Stimulated activated CD4-positive, alpha-beta T cell treated with anti-CD3 and anti-CD28 coated beads, Interleukin-4, amount 100 ng/mL, for 24 hours (primary cell): Measurements from ENCODE around the gene ST6GAL1.
"Not testable (repeated sequence)": the region's sequence is repeated elsewhere in the genome, so short reads cannot be mapped to it uniquely, and the experiment has no call there.

Experiments used
- DNase-seq: peaks from one replicate; pipeline ENCODE4 v3.0.0-alpha.2; 2020

Gene ST6GAL1

DNA sequence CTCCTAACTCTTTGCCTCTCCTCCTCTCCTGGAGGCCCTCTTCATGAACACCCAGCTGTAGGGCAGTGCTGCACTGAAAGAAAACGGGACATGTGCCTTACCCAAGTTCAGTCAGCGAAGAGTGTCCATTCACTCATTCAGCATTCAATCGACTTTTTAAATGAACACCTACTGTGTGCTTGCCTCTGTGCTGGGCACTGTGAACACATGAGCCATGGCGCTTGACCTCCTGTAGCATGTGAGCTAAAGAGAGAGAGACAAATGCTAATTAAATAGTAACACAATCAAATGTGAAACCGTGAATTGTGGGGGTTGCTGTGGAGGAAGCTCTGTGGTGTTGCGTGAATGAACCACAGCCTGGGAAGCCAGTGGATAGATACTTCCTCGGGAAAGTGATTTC lies 43.4 kb downstream of the ST6GAL1 start:
- no peak for DNase-seq

DNA sequence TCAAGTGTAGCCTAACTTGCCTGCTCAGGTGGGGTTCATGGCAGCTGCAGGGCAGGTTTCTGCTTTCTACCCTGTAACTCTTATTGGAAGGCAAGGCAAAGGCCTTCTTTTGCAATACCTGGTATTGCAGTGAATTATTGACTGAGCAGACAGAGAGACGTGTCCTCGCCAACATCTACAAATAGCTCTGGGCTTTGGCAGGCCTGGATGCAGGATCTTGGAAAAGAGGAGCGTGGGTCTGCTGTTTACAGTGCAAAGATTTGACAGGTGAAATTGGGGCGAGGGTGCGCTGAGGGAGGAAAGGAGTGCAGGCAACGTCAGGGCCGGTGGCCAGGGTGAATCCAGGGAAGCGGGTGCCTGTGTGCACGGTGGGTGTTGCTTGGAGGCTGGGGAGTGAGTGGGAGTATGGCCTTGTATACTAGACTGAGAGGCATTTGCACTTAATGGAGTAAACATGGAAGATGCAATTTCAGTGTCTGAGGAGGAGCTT lies 44.5 kb downstream of the ST6GAL1 start:
- DNase-seq, result no peak

DNA sequence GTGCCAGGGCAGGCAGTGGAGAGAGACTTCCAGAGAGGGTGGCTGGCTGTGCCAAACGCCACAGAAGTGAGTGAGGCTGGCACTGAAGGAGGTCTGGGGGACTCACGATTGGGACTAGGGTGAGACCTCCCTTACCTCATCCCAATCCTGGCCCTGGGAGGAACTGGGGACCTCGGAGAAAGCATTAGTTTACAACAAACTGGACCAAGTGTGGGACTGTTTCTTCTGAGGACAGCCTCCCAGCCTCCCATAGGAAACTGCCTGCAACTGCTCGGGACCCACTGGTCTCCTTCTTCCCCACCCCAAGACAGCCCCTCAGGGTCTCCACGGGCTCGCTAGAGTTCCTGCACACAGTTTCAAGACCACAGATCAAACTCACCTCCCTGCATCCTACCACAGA lies 45.4 kb downstream of the ST6GAL1 start:
- DNase-seq, result no peak

DNA sequence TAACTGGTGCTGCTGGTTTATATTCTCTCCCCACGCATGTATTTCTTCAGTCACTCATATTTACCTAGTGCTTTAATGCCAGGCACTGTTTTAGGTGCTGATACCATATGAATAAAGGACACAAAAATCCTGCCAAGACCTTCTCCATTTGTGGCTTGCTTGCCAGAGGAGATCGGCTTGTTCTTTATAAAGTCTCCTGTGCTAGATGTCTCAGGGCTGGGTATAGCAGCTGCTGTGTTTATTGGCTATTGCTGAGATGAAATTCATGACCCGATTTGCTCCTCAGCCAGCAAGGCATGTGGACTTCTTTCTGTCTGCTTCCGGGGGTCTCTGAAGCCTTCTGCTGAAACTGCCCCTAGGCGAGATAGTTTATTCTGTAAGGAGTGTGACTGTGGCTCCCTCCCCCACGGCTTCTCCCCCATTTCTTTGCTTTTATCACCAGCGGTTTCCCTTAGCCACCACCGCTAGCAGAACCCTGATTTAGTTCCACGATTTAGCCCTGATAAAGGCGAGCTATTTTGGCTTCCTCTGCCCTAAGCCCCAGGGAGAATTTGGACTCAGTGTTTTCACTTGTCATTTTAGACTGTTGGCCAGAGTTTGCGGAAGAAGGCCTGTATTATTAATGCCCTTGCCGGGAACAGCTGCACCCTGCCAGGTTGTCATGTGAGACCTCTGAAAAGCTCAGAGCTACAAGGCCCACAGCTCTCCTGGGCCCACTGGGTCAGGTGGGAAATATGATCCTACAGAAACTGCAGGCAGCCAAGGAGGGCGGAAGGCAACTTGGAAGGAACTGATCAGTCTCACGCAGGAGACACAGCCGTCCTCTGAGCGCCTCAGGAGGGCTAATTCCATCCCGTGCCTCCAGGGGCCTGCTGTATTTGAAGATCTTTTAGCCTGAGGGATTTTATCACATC lies 46.8 kb downstream of the ST6GAL1 start:
- DNase-seq, result no peak

DNA sequence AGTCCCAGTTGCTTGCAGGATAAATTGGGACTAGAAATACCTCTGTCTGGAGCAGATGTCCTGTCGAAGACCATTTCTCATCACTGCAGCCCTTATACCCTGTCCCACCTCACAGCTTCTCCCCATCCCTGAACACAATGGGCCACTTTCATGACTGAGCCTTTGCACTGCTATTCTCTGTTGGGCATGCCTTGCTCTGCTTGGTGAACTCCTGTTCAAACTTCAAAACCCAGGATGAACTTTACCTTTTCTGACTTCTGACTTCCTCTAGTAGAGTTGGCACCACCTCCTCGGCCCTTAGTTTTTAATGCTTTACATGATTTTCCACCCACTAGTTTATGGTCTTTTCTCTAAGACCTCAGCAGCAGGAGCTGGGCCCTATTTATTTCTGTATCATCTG lies 48.4 kb downstream of the ST6GAL1 start:
- no peak for DNase-seq

DNA sequence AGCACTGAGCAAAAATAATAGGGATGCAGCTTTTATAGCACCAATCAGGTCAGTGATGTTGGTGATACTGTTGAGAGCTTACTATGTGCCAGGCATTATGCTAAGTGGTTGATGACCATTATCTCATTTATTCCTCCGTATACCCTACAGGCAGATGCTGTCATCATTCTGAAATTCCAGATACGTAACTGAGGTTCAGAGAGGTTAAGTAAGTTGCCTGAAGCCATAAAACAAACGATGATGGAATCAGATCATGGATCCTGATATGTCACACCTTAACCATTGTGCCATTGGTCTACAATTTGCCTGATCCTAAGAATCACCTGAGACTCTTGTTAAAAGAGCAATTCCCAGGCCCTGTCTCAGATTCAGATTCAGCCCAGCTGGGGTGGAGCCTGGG lies 49.5 kb downstream of the ST6GAL1 start:
- DNase-seq, result no peak

DNA sequence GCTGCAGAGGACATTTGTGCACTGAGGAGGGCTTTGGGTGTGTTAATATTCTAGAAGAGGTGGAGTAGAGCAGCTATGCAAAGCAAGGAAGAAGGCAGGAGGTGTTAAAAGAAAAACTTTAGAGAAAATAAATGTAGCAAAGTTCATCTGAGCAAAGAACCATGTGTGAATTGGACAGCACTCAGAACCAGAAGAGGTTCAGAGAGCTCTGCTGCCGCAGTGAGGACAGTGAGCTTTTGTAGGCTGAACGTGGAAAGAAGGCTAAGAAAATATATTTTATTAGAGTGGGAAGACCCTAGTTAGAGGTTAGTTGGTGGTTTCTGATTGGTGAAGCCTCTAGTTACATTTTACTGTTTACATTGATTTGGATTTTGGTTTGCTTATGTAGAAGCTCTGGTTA lies 50.7 kb downstream of the ST6GAL1 start:
- no peak for DNase-seq

DNA sequence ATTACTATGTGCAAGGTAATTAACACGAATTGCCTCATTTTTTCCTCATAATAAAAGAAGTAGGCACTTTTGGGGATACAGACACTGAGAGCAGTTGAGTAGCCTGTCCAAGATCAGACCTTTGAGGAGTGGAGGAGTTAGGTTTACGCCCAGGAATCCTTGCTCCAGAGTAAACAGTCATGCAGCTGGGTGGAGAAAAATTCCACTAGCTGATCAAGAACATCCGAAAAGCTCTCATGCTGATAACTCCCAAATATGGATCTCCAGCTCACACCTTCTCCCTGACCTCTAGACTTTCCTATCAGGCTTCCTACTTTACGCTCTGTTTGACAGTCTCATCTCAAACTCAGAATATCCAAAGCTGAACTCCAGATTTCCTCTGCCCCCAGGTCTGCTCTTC lies 53.3 kb downstream of the ST6GAL1 start:
- no peak for DNase-seq

DNA sequence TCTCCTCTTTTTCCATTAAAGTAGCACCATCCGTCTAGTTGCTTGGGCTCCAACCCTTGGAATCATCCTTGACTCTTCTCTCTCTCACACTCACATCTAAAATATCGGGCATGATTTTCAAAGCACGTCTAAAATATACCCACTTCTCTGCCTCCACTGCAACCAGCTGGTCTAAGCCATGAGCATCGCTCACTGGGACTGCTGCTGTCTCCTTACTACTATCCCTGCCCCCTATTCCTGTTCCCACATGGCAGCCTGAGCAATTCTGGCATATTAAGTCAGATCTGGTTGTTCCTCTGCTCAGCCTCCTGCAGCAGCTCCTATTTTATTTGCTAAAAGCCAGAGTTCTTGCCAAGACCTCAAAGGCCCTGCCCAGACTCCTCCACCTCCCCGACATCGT lies 53.7 kb downstream of the ST6GAL1 start:
- DNase-seq, result no peak

DNA sequence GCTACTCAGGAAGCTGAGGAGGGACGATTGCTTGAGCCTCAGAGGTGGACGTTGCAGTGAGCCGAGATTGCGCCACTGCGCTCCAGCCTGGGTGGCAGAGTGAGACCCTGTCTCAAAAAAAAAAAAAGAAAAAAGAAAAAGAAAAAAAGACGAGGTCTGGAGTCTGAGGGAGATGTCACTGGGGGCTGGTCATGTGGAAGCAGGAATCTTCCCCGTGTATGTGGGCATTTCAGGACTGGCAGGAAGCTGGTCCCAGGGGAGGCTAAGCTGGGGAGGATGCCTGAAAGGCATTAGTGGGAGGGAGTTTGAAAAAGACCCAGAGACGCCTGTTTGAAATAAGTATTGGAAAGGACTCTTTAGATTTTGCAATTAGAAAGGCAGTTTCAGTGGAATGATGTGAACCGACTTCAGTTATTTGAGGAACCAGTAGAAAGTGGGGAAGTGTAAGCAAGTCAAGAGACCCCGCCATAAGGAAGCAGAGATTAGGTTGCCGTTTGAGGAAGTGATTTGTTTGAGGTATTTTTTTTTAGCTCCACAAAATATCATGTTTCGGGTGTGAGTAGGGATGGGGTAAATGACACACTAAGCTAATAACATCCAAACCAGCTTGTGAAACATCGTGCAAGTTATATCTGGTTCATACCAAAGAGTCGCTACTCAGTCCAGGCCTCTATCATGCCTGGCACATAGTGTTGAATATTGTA lies 55.5 kb downstream of the ST6GAL1 start:
- no peak for DNase-seq

DNA sequence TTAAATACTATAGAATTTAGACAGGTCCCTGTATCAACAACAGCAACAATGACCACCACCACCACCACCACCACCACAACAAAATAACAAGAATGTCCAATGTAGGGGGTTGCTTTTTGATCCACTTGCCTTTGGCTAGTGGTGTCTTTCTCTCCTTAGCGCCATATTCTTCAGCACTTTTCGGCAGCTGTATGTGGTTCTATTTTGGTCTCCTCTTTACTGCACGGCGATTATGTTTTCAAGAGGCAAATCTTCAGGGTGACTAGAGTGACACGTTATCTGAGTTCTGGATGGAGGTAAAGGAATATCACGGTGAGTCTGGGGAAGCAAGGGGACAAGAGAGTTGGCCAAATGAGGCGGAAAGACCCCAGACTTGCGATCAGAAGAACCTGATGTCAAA lies 56.1 kb downstream of the ST6GAL1 start:
- DNase-seq, result no peak

DNA sequence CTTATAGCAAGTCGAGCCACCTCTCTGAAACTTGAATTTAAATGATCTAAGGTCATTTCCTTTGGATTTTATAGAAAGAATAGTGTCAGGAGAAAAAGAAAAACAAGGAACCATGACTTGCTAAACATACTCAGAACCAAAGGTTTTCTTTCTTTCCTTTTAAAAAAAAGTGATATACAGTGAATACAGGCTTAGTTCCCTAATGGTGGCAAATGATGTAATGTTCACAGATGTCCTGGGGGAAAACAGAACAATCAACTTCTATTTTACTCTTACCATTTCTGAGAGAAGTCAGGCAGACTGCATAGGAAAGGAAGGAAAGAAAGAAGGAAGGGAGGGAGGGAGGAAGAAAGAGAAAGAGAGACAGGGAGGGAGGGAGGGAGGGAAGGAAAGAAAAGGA lies 56.5 kb downstream of the ST6GAL1 start:
- no peak for DNase-seq

DNA sequence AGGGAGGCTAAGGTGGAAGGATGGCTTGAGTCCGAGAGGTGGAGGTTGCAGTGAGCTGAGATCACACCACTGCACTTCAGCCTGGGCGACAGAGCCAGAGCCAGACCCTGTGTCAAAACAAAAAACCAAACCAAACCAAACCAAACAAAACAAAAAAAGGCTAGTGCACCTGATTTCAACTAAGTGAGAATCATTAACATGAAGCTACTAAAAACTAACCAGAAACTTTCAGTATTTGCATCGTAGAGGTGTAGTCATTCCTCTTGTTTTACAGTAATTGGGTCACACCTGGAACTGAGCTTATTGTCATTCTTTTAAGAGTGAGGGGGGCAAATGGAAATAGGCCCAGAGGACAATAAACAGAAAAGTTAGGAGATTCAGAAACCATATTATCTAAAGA lies 58.5 kb downstream of the ST6GAL1 start:
- DNase-seq, result no peak

DNA sequence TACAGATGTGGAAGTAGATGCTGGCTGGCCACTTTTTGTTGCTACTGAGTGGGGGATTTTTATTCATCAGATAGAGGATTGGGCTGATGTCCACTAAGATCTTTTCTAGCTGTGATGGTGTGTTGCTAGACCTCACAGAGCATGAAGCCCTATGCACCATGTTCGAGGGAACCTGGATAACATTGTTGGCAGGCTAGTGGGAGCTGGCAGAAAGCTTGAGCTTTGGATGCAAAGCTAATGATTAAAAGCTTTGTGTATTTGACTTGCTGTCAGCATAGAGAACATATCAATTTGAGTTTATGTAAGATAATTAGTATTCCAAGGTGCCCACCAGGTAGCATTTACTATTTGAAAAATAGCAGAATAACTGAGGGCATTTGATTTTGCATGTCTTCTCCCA lies 59.1 kb downstream of the ST6GAL1 start:
- no peak for DNase-seq

DNA sequence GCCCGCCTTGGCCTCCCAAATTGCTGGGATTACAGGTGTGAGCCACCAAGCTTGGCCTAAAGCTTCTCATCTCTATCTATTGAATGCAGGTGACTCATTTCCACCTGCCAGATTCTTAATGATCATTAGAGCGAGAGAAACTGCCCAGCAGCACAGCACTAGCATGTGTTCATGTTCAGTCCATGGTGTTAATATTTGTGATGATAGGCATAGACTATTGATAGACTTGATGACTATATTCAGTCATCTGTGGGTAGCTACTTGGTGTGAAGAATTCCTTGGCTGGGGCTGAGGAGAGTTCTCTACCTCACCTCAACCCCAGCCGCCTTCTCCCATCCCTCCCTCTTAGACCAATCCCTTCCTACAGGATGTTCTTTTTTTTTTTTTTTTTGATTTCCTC lies 60.0 kb downstream of the ST6GAL1 start:
- no peak for DNase-seq

DNA sequence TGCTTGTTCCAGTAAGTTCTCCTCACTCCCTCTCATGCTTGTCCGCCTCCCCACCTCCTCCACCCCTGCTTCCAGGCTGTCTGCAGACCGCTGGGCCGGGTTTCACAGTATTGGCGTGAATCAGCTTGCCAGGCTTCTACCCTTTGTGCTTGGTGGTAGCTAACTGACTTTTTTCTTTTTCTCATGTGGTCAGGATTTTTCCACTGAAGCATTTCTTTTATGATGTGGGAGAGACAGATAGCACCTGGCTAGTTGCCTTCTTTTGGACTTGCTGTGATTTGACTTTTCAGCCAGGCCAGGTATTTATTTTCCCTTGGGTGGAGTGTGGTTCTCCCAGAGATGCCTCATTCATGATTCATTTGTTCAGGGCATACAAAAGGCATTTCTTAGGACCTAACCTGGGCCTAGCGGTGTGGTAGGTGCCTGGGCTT lies 60.6 kb downstream of the ST6GAL1 start:
- no peak for DNase-seq

DNA sequence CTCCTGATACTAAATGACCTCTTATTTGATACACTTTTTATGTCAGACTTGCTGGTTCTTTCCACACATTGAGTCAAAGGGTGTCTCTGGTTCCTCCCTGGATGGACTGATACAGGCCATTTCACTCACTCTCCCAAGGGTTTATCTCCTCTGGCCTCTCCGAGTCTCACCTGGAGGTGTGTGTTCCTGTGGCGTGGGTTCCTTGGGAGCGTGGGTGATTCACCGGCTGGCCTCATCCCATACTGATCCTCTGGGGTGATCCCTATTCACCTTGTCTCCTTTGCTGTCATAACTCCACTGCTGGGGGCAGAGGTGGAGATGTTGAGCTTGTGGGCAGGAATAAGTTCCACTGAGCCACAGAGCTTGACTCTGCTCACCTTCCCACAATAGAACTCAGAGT lies 61.1 kb downstream of the ST6GAL1 start:
- DNase-seq, result no peak

DNA sequence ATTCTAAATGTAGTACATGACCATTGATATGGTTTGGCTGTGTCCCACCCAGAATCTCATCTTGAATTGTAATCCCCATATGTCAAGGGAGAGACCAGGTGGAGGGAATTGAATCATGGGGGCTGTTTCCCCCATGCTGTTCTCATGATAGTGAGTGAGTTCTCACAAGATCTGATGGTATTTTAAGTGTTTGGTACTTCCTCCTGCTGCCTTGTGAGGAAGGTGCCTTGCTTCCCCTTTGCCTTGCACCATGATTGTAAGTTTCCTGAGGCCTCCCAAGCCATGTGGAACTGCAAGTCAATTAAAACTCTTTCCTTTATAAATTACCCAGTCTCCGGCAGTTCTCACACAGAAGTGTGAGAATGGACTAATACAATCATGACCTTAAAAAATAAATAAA lies 61.8 kb downstream of the ST6GAL1 start:
- not testable (repeated sequence) for DNase-seq

DNA sequence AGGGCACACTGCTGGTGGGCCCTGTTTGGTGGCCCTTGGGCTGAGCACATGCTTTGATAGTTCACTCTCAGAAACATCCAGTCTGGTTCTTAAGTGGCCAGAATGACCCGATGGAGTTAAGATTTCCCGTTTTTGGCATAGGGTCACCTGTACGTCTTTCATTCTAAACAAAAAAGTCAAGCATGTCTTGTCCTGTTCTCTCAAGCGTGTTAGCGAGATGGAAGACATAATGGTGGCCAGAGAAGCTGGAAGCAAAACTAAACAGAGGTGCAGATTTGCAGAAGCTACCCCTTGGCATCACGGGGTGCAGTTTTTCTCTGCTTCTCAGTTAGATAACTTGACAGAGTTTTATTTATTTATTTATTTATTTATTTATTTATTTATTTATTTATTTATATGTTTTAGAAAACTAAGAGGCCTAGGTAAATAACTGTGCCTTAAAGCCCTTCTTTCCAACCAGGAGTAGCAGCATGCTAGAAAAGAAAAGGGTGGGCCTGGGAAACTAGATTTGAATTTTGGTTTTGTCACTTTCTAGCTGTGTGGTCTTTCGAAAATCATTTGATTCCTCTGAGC lies 63.0 kb downstream of the ST6GAL1 start:
- no peak for DNase-seq

DNA sequence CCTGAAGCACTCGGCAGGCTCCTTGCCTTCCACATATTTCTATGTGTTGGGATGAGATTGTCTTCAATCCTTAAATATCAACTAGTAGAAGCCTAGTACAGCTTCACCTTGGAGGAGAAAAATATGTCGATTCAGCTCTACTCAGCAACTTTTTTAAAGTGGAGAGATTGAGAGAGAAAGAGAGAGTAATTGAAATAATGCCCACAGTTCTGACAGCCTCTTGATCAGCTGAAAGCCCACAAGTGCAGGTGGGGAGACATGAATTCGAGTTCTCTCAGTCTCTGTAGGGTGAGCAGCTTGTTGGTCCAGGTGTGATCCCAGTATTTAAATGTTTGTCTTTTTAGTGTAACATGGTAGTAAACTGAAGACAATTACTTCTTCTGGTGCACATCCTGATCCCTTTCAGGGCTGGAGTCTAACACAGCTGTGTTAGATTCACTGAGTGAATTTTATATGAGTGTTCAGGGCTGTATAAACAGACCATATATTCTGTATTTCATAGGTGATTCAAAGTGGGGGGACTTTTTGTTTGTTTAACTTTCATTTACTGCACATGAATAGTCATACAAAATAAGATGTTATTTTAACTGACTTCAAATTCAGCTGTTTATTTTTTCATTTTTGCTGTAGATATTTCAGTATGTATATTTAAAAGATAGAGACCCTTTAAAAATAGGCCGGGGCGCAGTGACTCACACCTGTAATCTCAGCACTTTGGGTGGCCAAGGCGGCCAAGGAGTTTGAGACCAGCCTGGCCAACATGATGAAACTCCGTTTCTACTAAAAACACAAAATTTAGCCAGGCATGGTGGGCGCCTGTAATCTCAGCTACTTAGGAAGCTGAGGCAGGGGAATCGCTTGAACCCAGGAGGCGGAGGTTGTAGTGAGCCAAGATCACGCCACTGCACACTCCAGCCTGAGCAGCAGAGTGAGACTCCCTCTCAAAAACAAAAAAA lies 64.0 kb downstream of the ST6GAL1 start:
- no peak for DNase-seq

DNA sequence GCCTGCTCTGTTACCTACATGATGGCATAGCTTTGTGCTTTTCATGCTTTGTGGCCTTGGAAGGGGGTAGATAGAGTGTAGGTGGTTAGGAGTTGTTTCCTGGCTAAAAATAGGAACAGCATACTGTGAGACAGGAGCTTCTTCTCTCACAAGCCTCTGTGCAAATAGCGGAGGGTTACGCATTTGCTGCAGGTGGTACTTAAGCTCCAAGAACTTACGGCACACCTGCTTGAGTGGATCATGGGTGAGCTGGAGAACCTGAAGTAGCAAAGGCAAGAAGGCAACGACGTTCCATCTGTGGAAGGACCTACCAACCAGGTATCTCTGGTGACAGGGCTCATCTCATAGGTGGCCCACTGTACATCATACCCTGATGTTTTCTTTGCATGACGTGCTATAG lies 66.0 kb downstream of the ST6GAL1 start:
- no peak for DNase-seq

DNA sequence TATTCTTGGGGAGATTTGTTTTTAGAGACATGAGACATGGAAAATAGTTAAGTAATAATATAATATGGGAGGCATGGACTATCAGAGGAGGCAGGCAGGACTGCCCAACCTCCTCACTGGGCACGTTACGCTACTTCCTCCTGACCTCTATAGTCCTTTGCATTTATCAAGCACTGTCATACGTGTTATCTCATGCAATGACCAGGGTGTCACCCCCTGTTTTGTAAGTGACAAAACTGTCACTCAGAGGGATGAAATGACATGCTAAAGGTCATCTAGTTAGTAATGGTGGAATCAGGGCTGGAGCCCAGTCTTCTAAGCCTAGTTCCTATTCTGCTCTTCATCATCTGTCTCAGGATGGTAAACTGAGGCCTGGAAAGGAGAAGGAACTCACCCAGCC lies 66.7 kb downstream of the ST6GAL1 start:
- no peak for DNase-seq

DNA sequence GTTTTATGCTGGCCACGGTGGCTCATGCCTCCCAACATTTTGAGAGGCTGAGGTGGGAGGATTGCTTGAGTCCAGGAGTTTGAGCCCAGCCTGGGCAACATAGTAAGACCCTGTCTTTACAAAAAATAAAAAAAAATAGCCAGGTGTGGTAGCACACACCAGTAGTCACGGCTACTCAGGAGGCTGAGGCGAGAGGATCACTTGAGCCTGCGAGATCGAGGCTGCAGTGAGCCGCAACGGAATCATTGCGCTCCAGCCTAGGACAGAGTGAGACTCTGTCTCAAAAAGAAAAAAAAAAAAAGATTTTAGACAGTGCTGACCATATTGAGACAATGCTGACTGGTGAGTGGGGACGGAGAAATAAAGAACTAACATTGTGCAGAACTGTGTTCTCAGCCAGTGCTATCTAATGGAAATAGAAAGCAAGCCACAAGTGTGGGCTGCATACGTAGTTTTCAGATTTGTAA lies 67.2 kb downstream of the ST6GAL1 start:
- DNase-seq, result no peak
